ENCODE data around the gene VPS26A. TPM values are rescaled to one million over a fixed set of nuclear protein-coding genes. Genes with fewer than 3 reads are reported as not detected.

Gene VPS26A
- total RNA-seq, 1 experiment from 2014 or later = 80.1 TPM

- no peak for DNase-seq (ENCODE audit: low spot score)
- Histone ChIP-seq H3K27ac (ENCODE audit: low read depth, low read length, poor library complexity, severe bottlenecking) (no peak within 1 kb of the TSS), H3K36me3 (ENCODE audit: insufficient read depth, low read length, poor library complexity, severe bottlenecking) (no peaks in the 10 kb centered on the region), H3K4me1 (ENCODE audit: insufficient read depth, low read length, poor library complexity, severe bottlenecking) (no peaks in the 10 kb centered on the region), H3K27me3 (replicated peaks; ENCODE audit: insufficient read depth, low read depth, low read length, poor library complexity) (no peaks in the 10 kb centered on the region), H3K4me3 (ENCODE audit: low read depth, low read length, poor library complexity, severe bottlenecking) (no peak within 1 kb of the TSS), H3K9me3 (ENCODE audit: low read depth, low read length, poor library complexity, severe bottlenecking) (no peaks in the 10 kb centered on the region)
- ChIA-PET CTCF (interaction anchor here (0.6 kb wide), 1 partner anchor 9 kb away, joined by 5 read pairs; no protein-coding TSS in a partner anchor), POLR2A (ENCODE audit: low non-redundant PET) (no interaction called here)
- no peak for TF ChIP-seq EZH2 (IDR thresholded peaks at IDR 0.05; ENCODE audit: borderline replicate concordance, low read depth, low read length, poor library complexity, severe bottlenecking)
- no peak for TF ChIP-seq CTCF (conservative IDR thresholded peaks at IDR 0.05; ENCODE audit: low read depth, low read length)
- no TSS peak for BruUV-seq (replicated peaks)
- intact Hi-C loops (cut with micrococcal nuclease; ENCODE audit: unreplicated experiment) = no loop called here
These were observed 36.1 kb upstream of the VPS26A start, which contains the start of gene SRGN for GRCh38 chr10:69087590-69088470. SRGN (plus strand) TSS chr10:69088103; CDS start chr10:69088158, 55 bp downstream.

GRCh38 chr10:69088471-69088769, 35.6 kb upstream of the VPS26A start:
- ChIA-PET POLR2A (ENCODE audit: low non-redundant PET) (no interaction called here), CTCF (interaction anchor here (0.6 kb wide), 1 partner anchor 9 kb away, joined by 5 read pairs; no protein-coding TSS in a partner anchor)
- no peak overlapping the region for H3K4me3 ChIP-seq (ENCODE audit: low read depth, low read length, poor library complexity, severe bottlenecking)
- intact Hi-C loops (cut with micrococcal nuclease; ENCODE audit: unreplicated experiment) = no loop called here
- no peaks in the 10 kb centered on the region for H3K36me3 ChIP-seq (ENCODE audit: insufficient read depth, low read length, poor library complexity, severe bottlenecking)
- no peaks in the 10 kb centered on the region for H3K27me3 ChIP-seq (replicated peaks; ENCODE audit: insufficient read depth, low read depth, low read length, poor library complexity)
- H3K4me1 ChIP-seq (ENCODE audit: insufficient read depth, low read length, poor library complexity, severe bottlenecking) = no peaks in the 10 kb centered on the region
- no peaks in the 10 kb centered on the region for H3K9me3 ChIP-seq (ENCODE audit: low read depth, low read length, poor library complexity, severe bottlenecking)
- BruUV-seq (replicated peaks) = no TSS peak
- no peak overlapping the region for H3K27ac ChIP-seq (ENCODE audit: low read depth, low read length, poor library complexity, severe bottlenecking)
- TF ChIP-seq CTCF (conservative IDR thresholded peaks at IDR 0.05; ENCODE audit: low read depth, low read length) = no peak
- TF ChIP-seq EZH2 (IDR thresholded peaks at IDR 0.05; ENCODE audit: borderline replicate concordance, low read depth, low read length, poor library complexity, severe bottlenecking) = no peak
- no peak for DNase-seq (ENCODE audit: low spot score)

GRCh38 chr10:69088801-69089501, 35.0 kb upstream of the VPS26A start:
- no peak for TF ChIP-seq EZH2 (IDR thresholded peaks at IDR 0.05; ENCODE audit: borderline replicate concordance, low read depth, low read length, poor library complexity, severe bottlenecking)
- no peak for TF ChIP-seq CTCF (conservative IDR thresholded peaks at IDR 0.05; ENCODE audit: low read depth, low read length)
- POLR2A ChIA-PET (ENCODE audit: low non-redundant PET) = no interaction called here

More at GRCh38 chr10:69088801-69089501, 35.0 kb upstream of the VPS26A start:
- no peak for DNase-seq (ENCODE audit: low spot score)
- no peaks in the 10 kb centered on the region for H3K36me3 ChIP-seq (ENCODE audit: insufficient read depth, low read length, poor library complexity, severe bottlenecking)
- intact Hi-C loops (cut with micrococcal nuclease; ENCODE audit: unreplicated experiment) = no loop called here
- no peak overlapping the region for H3K4me3 ChIP-seq (ENCODE audit: low read depth, low read length, poor library complexity, severe bottlenecking)
- no peak overlapping the region for H3K27ac ChIP-seq (ENCODE audit: low read depth, low read length, poor library complexity, severe bottlenecking)
- no TSS peak for BruUV-seq (replicated peaks)
- no peaks in the 10 kb centered on the region for H3K9me3 ChIP-seq (ENCODE audit: low read depth, low read length, poor library complexity, severe bottlenecking)
- H3K4me1 ChIP-seq (ENCODE audit: insufficient read depth, low read length, poor library complexity, severe bottlenecking) = no peaks in the 10 kb centered on the region
- CTCF ChIA-PET = no interaction called here
- no peaks in the 10 kb centered on the region for H3K27me3 ChIP-seq (replicated peaks; ENCODE audit: insufficient read depth, low read depth, low read length, poor library complexity)
